B cell (primary cell): ENCODE data around the gene RGS1.

Source experiments
- EZH2 ChIP-seq: IDR thresholded peaks from 2 replicates; pipeline ENCODE4 v1.6.1; 2012; ENCODE audit warnings: borderline replicate concordance, low read depth, mild to moderate bottlenecking, moderate library complexity, low read length; ENCODE audit not compliant: insufficient read depth, poor library complexity, severe bottlenecking
- TF ChIP-seq, protein P1 (sequence below): fragments of 200-600 bp; IDR thresholded peaks from one replicate; pipeline ENCODE4 v1.8.0; 2022; ENCODE audit warnings: antibody characterized with exemption, mild to moderate bottlenecking

GRCh38 chr1:192535916-192536664, 39.5 kb upstream of the RGS1 start:
- TF ChIP-seq, protein P1, sequence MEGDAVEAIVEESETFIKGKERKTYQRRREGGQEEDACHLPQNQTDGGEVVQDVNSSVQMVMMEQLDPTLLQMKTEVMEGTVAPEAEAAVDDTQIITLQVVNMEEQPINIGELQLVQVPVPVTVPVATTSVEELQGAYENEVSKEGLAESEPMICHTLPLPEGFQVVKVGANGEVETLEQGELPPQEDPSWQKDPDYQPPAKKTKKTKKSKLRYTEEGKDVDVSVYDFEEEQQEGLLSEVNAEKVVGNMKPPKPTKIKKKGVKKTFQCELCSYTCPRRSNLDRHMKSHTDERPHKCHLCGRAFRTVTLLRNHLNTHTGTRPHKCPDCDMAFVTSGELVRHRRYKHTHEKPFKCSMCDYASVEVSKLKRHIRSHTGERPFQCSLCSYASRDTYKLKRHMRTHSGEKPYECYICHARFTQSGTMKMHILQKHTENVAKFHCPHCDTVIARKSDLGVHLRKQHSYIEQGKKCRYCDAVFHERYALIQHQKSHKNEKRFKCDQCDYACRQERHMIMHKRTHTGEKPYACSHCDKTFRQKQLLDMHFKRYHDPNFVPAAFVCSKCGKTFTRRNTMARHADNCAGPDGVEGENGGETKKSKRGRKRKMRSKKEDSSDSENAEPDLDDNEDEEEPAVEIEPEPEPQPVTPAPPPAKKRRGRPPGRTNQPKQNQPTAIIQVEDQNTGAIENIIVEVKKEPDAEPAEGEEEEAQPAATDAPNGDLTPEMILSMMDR, result no peak
- TF ChIP-seq EZH2, result no peak
